ENCODE results near the gene NPC1. TPM values are rescaled to one million over a fixed set of nuclear protein-coding genes. Genes with fewer than 3 reads are reported as not detected.

NPC1 gene
- total RNA-seq, 1 experiment from 2014 or later = 38.3 TPM

GRCh38 chr18:23573020-23573419 is 13.3 kb downstream of the NPC1 start (continued):
- TF ChIP-seq FOXK1 (CRISPR knock-in tag; IDR thresholded peaks at IDR 0.05) (no peak), ZNF423 (CRISPR knock-in tag; IDR thresholded peaks at IDR 0.05) (no peak), AFF4 (CRISPR knock-in tag; IDR thresholded peaks at IDR 0.05; ENCODE audit: borderline replicate concordance) (no peak), USF1 (CRISPR knock-in tag; IDR thresholded peaks at IDR 0.05) (no peak), NFATC4 (CRISPR knock-in tag; IDR thresholded peaks at IDR 0.05) (no peak), USF2 (CRISPR knock-in tag; IDR thresholded peaks at IDR 0.05) (no peak), ATF6 (CRISPR knock-in tag; IDR thresholded peaks at IDR 0.05) (no peak)

GRCh38 chr18:23572570-23572969 is 13.7 kb downstream of the NPC1 start:
- Mint-ChIP-seq H3K4me3 (no peak overlapping the region), H3K36me3 (peaks cover 44% of the 10 kb centered on the region), H3K9me3 (no peaks in the 10 kb centered on the region), H3K27me3 (ENCODE audit: low read depth) (no peaks in the 10 kb centered on the region), H3K27ac (no peak overlapping the region), H3K4me1 (peaks cover 16% of the 10 kb centered on the region)
- ATAC-seq (no peak), DNase-seq (ENCODE audit: low spot score) (no peak)
- POLR2A ChIA-PET = no interaction called here
- CTCF ChIA-PET = no interaction called here
- no peak for TF ChIP-seq E2F1 (CRISPR knock-in tag; IDR thresholded peaks at IDR 0.05)
- no peak for TF ChIP-seq AFF4 (CRISPR knock-in tag; IDR thresholded peaks at IDR 0.05; ENCODE audit: borderline replicate concordance)
- no peak for TF ChIP-seq GRHL2 (CRISPR knock-in tag; IDR thresholded peaks at IDR 0.05; ENCODE audit: insufficient replicate concordance, severe bottlenecking)
- TF ChIP-seq GTF2I (CRISPR knock-in tag; conservative IDR thresholded peaks at IDR 0.05) = no peak
- TF ChIP-seq SMAD4 (CRISPR knock-in tag; IDR thresholded peaks at IDR 0.05) = no peak
- TF ChIP-seq AR (CRISPR knock-in tag; IDR thresholded peaks at IDR 0.05) = no peak
- no peak for TF ChIP-seq ZNF671 (CRISPR knock-in tag; IDR thresholded peaks at IDR 0.05)
- TF ChIP-seq ERG (CRISPR knock-in tag; IDR thresholded peaks at IDR 0.05) = no peak
- TF ChIP-seq FOXP4 (CRISPR knock-in tag; IDR thresholded peaks at IDR 0.05) = no peak
